Measurements from ENCODE around the gene ATG16L1.

Gene ATG16L1

GRCh38 chr2:233250568-233250967 lies 905 bp upstream of the ATG16L1 start:
- TF ChIP-seq ZFX (IDR thresholded peaks at IDR 0.05; ENCODE audit: borderline replicate concordance) (no peak), CTCF (IDR thresholded peaks at IDR 0.05) (no peak)
- no peak overlapping the region for H3K27ac ChIP-seq

DNA sequence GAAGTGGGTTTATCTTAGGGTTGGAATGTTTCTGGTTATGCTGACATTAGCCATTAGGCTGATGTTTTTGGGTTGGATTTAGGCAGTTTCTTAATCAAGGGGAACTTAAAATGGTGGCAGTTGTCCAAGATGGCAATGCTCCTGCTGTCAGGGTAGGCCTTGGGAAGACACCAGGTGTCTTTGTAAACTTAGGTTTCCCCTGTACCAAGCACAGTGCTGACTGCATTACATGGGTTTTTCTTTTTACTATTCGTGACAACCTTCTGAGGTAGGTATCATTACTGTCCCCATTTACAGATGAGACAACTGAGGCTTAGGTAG lies 528 bp upstream of the ATG16L1 start:
- TF ChIP-seq ZFX (IDR thresholded peaks at IDR 0.05; ENCODE audit: borderline replicate concordance) = no peak
- no peak for TF ChIP-seq CTCF (IDR thresholded peaks at IDR 0.05)
- peak overlapping the region; percentile 84 for H3K27ac ChIP-seq

GRCh38 chr2:233252227-233252626 lies 754 bp downstream of the ATG16L1 start:
- peak overlapping the region; percentile 84 for H3K27ac ChIP-seq
- TF ChIP-seq CTCF (IDR thresholded peaks at IDR 0.05) (no peak), ZFX (IDR thresholded peaks at IDR 0.05; ENCODE audit: borderline replicate concordance) (no peak)

- H3K27ac ChIP-seq = no peak overlapping the region
- TF ChIP-seq ZFX (IDR thresholded peaks at IDR 0.05; ENCODE audit: borderline replicate concordance) (no peak), CTCF (IDR thresholded peaks at IDR 0.05) (no peak)
These were observed 3.7 kb downstream of the ATG16L1 start for GRCh38 chr2:233255151-233255550.

- H3K27ac ChIP-seq = no peak overlapping the region
- TF ChIP-seq CTCF (IDR thresholded peaks at IDR 0.05) (no peak), ZFX (IDR thresholded peaks at IDR 0.05; ENCODE audit: borderline replicate concordance) (no peak)
These were observed 4.6 kb downstream of the ATG16L1 start for GRCh38 chr2:233256048-233256447.

GRCh38 chr2:233258211-233258610 lies 6.7 kb downstream of the ATG16L1 start:
- no peak for TF ChIP-seq ZFX (IDR thresholded peaks at IDR 0.05; ENCODE audit: borderline replicate concordance)
- no peak overlapping the region for H3K27ac ChIP-seq

- H3K27ac ChIP-seq = no peak overlapping the region
- TF ChIP-seq ZFX (IDR thresholded peaks at IDR 0.05; ENCODE audit: borderline replicate concordance) (no peak), CTCF (IDR thresholded peaks at IDR 0.05) (no peak)
These were observed 8.3 kb downstream of the ATG16L1 start for GRCh38 chr2:233259730-233260129.

DNA sequence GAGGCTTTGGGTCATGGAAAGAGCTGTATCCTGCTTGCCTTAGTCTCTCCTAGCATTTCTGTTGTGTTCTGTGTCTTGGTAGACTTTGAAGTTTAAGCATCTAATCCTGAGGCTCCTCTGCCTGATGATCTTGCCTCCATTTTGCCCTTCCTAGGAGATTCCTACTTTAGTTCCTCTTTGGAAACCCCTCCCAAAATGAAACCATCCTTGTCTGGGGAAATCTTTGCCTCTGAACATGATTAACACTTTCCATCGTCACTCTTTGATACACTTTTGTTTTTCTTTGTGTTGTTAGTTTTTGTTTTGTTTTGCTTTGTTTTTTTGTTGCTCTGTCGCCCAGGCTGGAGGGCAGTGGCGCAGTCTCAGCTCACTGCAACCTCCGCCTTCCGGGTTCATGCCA lies 9.2 kb downstream of the ATG16L1 start:
- TF ChIP-seq CTCF (IDR thresholded peaks at IDR 0.05) = no peak
- no peak for TF ChIP-seq ZFX (IDR thresholded peaks at IDR 0.05; ENCODE audit: borderline replicate concordance)
- H3K27ac ChIP-seq = no peak overlapping the region
